K562 (cell line): Measurements from ENCODE around the gene ADAM15. TPM values are rescaled to one million over a fixed set of nuclear protein-coding genes. Genes with fewer than 3 reads are reported as not detected.

Experiments
- BDP1 ChIP-seq: IDR thresholded peaks from 3 replicates; pipeline ENCODE4 v1.6.1; 2011; ENCODE audit not compliant: insufficient read length, insufficient read depth
- BRD4 ChIP-seq: fragments of 200-600 bp; sonication (generic); IDR thresholded peaks from 2 replicates; pipeline ENCODE4 v1.6.1; 2017; ENCODE audit warnings: inconsistent platforms
- CBX5 ChIP-seq: IDR thresholded peaks from 2 replicates; pipeline ENCODE4 v1.6.1; 2014; ENCODE audit warnings: low read depth, borderline replicate concordance
- CREB1 ChIP-seq, 2 experiments: sonication (generic) in 1 of 2; formaldehyde crosslinking in 1 of 2; IDR thresholded peaks; 2 replicates each; pipeline versions ENCODE4 v1.6.1 to v1.8.0; 2012 to 2022; ENCODE audit warnings: inconsistent platforms in 1 of 2, mild to moderate bottlenecking in 1 of 2, missing genetic modification reagents in 1 of 2, moderate library complexity in 1 of 2
- FOXJ2 ChIP-seq: fragments of 200-800 bp; sonication (Bioruptor generic); IDR thresholded peaks from 2 replicates; pipeline ENCODE4 v1.6.1; 2016; ENCODE audit warnings: missing genetic modification characterization, missing compliant biosample characterization
- LARP7 ChIP-seq: fragments of 450-650 bp; IDR thresholded peaks from 2 replicates; pipeline ENCODE4 v1.6.1; 2016
- NEUROD1 ChIP-seq: fragments of 150-350 bp; IDR thresholded peaks from 2 replicates; pipeline ENCODE4 v1.6.1; 2014; ENCODE audit warnings: borderline replicate concordance, low read length, low read depth; ENCODE audit not compliant: partially characterized antibody
- NFE2L1 ChIP-seq: fragments of 450-650 bp; IDR thresholded peaks from 2 replicates; pipeline ENCODE4 v1.6.1; 2016; ENCODE audit warnings: missing genetic modification characterization, low read depth, mild to moderate bottlenecking, missing compliant biosample characterization, moderate library complexity, borderline replicate concordance
- POLR2A ChIP-seq: fragments of 450-650 bp; conservative IDR thresholded peaks from 2 replicates; pipeline ENCODE4 v1.6.1; 2016
- POLR2B ChIP-seq: fragments of 450-650 bp; IDR thresholded peaks from 2 replicates; pipeline ENCODE4 v1.6.1; 2018; ENCODE audit warnings: low read depth; ENCODE audit not compliant: partially characterized antibody
- PRPF4 ChIP-seq: fragments of 200-400 bp; formaldehyde crosslinking; IDR thresholded peaks from one replicate; pipeline ENCODE4 v1.6.1; 2017; ENCODE audit warnings: low read length, low read depth, mild to moderate bottlenecking; ENCODE audit not compliant: insufficient read depth, poor library complexity, severe bottlenecking
- PTBP1 ChIP-seq: fragments of 200-400 bp; formaldehyde crosslinking; IDR thresholded peaks from 2 replicates; pipeline ENCODE4 v1.6.1; 2017; ENCODE audit warnings: low read depth, low read length
- SRSF7 ChIP-seq: fragments of 200-400 bp; formaldehyde crosslinking; optimal IDR thresholded peaks from 2 replicates; pipeline ENCODE3; 2017; ENCODE audit warnings: mild to moderate bottlenecking, low read depth, low read length
- TCFL5 ChIP-seq: fragments of 250-450 bp; sonication (Bioruptor Pico); conservative IDR thresholded peaks from 2 replicates; pipeline ENCODE4 v1.6.1; 2021; ENCODE audit warnings: mild to moderate bottlenecking, moderate library complexity, matching md5 sums
- ZEB2 ChIP-seq: fragments of 450-650 bp; IDR thresholded peaks from 2 replicates; pipeline ENCODE4 v1.6.1; 2016
- ZFP36 ChIP-seq: fragments of 150-350 bp; IDR thresholded peaks from 2 replicates; pipeline ENCODE4 v1.6.1; 2018; ENCODE audit warnings: low read length, low read depth; ENCODE audit not compliant: partially characterized antibody
- ZNF174 ChIP-seq: fragments of 250-450 bp; sonication (Bioruptor Pico); IDR thresholded peaks from 2 replicates; pipeline ENCODE4 v1.4.0; 2020; ENCODE audit warnings: mild to moderate bottlenecking
- ZNF316 ChIP-seq: fragments of 450-650 bp; IDR thresholded peaks from 2 replicates; pipeline ENCODE4 v1.6.1; 2016
- ZNF778 ChIP-seq: fragments of 450-650 bp; formaldehyde crosslinking; IDR thresholded peaks from 2 replicates; pipeline ENCODE4 v1.4.0; 2020; ENCODE audit warnings: mild to moderate bottlenecking, moderate library complexity
- polyA plus RNA-seq, 8 experiments: library from polyadenylated mRNA; depleted of rRNA in 4 of 8; stranded (reverse) in 5 of 8; unstranded in 3 of 8; fragments of >200 nt; fragmentation: Nextera tagmentation in 2 of 8; fragmentation: Illumina TruSeq in 1 of 8; extraction: Ambion mirVana in 2 of 8; extraction: Trizol in 1 of 8; gene quantifications; 2 replicates each; pipeline versions ENCODE4 v1.2.1 to v1.2.3, GENCODE V29; 2011 to 2014; ENCODE audit warnings: inconsistent platforms in 1 of 8, missing spikeins in 1 of 8
- total RNA-seq, 7 experiments: library from RNA; depleted of rRNA in 6 of 7; stranded (reverse); fragments of >200 nt in 6 of 7; fragmentation: Illumina TruSeq in 2 of 7; extraction: Trizol in 2 of 7; gene quantifications; 2 replicates each; pipeline versions ENCODE4 v1.2.1 to v1.2.3, GENCODE V29; 2011 to 2021; ENCODE audit warnings: low replicate concordance in 1 of 7
- TF ChIP-seq, protein P1 (sequence below), 2 experiments: fragments of 450-650 bp in 1 of 2; IDR thresholded peaks; 2 replicates each; pipeline ENCODE4 v1.6.1; 2011 to 2017; ENCODE audit warnings: low read depth in 2 of 2, antibody characterized with exemption in 1 of 2, borderline replicate concordance in 1 of 2, low read length in 1 of 2, mild to moderate bottlenecking in 1 of 2, mixed read lengths in 1 of 2; ENCODE audit not compliant: control insufficient read depth in 1 of 2
- TF ChIP-seq, protein P2 (sequence below): fragments of 250-450 bp; sonication (Bioruptor Pico); IDR thresholded peaks from 2 replicates; pipeline ENCODE4 v1.8.0; 2021; ENCODE audit warnings: moderate library complexity, mild to moderate bottlenecking, inconsistent platforms
- TF ChIP-seq, protein P3 (sequence below): sonication (generic); formaldehyde crosslinking; IDR thresholded peaks from 2 replicates; pipeline ENCODE4 v1.8.0; 2022; ENCODE audit warnings: missing genetic modification reagents, mild to moderate bottlenecking, borderline replicate concordance
- TF ChIP-seq, protein P4 (sequence below): fragments of 450-650 bp; formaldehyde crosslinking; conservative IDR thresholded peaks from 2 replicates; pipeline ENCODE4 v1.4.0; 2022; ENCODE audit warnings: mild to moderate bottlenecking, missing genetic modification characterization

The ADAM15 gene
- total and polyA plus RNA-seq, 9 of the 15 experiments (the other 6 are each of a cell fraction or from before 2014, with no cell fraction given): 0.69 to 72.3 (median 32.8) TPM

DNA sequence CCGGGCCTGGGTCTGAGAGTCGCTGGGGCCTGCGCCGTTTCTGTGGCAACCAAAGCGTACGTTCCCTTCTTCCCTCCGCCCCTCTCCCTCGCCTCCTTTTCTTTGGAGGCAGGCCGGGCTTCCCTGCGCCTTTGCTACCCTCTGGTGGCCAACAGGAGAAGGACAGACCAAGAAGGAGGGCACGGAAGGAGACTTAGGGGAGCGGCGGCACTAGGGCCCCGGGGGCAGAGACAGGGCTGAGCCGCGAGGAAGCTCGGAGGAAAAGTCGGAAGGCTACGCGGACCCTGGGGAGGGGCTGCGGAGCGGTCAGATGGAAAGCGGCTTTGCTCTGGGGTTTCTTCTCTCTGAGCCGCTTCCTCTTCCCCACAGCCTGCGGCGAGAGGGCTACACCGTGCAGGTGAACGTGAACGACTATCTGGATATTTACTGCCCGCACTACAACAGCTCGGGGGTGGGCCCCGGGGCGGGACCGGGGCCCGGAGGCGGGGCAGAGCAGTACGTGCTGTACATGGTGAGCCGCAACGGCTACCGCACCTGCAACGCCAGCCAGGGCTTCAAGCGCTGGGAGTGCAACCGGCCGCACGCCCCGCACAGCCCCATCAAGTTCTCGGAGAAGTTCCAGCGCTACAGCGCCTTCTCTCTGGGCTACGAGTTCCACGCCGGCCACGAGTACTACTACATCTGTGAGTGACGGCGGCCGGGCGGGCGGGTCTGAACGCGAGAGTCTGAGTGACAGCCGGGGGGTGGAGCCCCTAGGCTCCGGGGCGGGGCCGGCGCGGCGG lies 33.8 kb downstream of the ADAM15 start (continued):
- TF ChIP-seq, protein P1, sequence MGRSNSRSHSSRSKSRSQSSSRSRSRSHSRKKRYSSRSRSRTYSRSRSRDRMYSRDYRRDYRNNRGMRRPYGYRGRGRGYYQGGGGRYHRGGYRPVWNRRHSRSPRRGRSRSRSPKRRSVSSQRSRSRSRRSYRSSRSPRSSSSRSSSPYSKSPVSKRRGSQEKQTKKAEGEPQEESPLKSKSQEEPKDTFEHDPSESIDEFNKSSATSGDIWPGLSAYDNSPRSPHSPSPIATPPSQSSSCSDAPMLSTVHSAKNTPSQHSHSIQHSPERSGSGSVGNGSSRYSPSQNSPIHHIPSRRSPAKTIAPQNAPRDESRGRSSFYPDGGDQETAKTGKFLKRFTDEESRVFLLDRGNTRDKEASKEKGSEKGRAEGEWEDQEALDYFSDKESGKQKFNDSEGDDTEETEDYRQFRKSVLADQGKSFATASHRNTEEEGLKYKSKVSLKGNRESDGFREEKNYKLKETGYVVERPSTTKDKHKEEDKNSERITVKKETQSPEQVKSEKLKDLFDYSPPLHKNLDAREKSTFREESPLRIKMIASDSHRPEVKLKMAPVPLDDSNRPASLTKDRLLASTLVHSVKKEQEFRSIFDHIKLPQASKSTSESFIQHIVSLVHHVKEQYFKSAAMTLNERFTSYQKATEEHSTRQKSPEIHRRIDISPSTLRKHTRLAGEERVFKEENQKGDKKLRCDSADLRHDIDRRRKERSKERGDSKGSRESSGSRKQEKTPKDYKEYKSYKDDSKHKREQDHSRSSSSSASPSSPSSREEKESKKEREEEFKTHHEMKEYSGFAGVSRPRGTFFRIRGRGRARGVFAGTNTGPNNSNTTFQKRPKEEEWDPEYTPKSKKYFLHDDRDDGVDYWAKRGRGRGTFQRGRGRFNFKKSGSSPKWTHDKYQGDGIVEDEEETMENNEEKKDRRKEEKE (IDR thresholded peaks at IDR 0.05; ENCODE audit: borderline replicate concordance in 1 of 2, control insufficient read depth in 1 of 2, low read depth in 2 of 2, low read length in 1 of 2): no peak
- TF ChIP-seq ZEB2 (no peak), ZNF778 (no peak), FOXJ2 (tag) (no peak), ZNF174 (CRISPR knock-in tag) (no peak), ZFP36 (peak; percentile 5), POLR2B (no peak), NFE2L1 (tag) (no peak), PRPF4 (no peak), ZNF316 (no peak), TCFL5 (CRISPR knock-in tag) (no peak), POLR2A (peak; percentile 36; the same call in 1 of the 2 replicates), CREB1 (IDR thresholded peaks at IDR 0.05) (no peak), CREB1 (CRISPR knock-in tag; IDR thresholded peaks at IDR 0.05) (peak; percentile 66; the same call in 1 of the 2 replicates), NEUROD1 (peak; percentile 93), SRSF7 (no peak), PTBP1 (no peak), BDP1 (no peak), LARP7 (no peak), BRD4 (no peak), CBX5 (no peak)
- TF ChIP-seq, protein P2, sequence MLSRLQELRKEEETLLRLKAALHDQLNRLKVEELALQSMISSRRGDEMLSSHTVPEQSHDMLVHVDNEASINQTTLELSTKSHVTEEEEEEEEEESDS (CRISPR knock-in tag): no peak
- TF ChIP-seq, protein P3, sequence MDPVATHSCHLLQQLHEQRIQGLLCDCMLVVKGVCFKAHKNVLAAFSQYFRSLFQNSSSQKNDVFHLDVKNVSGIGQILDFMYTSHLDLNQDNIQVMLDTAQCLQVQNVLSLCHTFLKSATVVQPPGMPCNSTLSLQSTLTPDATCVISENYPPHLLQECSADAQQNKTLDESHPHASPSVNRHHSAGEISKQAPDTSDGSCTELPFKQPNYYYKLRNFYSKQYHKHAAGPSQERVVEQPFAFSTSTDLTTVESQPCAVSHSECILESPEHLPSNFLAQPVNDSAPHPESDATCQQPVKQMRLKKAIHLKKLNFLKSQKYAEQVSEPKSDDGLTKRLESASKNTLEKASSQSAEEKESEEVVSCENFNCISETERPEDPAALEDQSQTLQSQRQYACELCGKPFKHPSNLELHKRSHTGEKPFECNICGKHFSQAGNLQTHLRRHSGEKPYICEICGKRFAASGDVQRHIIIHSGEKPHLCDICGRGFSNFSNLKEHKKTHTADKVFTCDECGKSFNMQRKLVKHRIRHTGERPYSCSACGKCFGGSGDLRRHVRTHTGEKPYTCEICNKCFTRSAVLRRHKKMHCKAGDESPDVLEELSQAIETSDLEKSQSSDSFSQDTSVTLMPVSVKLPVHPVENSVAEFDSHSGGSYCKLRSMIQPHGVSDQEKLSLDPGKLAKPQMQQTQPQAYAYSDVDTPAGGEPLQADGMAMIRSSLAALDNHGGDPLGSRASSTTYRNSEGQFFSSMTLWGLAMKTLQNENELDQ (CRISPR knock-in tag): no peak
- TF ChIP-seq, protein P4, sequence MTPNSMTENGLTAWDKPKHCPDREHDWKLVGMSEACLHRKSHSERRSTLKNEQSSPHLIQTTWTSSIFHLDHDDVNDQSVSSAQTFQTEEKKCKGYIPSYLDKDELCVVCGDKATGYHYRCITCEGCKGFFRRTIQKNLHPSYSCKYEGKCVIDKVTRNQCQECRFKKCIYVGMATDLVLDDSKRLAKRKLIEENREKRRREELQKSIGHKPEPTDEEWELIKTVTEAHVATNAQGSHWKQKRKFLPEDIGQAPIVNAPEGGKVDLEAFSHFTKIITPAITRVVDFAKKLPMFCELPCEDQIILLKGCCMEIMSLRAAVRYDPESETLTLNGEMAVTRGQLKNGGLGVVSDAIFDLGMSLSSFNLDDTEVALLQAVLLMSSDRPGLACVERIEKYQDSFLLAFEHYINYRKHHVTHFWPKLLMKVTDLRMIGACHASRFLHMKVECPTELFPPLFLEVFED (CRISPR knock-in tag): no peak
